Measurements from ENCODE around the gene PLD1.

PLD1 gene

DNA sequence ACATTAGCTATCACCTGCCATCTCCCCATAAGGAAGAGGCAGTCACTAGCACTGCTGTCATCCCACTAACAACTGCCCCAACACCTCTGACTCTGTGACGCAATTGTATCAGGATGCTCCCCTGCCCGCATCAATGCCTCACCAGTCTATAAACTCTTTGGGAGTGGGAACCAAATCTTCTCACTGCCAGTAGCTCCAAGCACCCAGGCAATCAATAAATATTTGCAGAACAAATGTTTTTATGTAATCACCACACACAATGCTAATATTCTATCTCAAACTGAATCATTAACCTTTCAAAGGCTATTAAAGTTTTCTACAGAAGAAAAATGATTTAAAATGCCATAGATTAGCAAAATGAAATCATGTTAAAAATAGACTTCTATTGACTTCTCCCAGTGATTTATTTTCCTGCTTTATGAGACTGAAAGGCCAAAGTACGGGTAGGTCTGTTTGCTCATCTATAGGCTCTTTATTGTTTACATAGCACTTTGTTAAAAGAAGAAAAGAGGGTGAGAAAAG, 131.3 kb downstream of the PLD1 start:
- TF ChIP-seq, protein P1, sequence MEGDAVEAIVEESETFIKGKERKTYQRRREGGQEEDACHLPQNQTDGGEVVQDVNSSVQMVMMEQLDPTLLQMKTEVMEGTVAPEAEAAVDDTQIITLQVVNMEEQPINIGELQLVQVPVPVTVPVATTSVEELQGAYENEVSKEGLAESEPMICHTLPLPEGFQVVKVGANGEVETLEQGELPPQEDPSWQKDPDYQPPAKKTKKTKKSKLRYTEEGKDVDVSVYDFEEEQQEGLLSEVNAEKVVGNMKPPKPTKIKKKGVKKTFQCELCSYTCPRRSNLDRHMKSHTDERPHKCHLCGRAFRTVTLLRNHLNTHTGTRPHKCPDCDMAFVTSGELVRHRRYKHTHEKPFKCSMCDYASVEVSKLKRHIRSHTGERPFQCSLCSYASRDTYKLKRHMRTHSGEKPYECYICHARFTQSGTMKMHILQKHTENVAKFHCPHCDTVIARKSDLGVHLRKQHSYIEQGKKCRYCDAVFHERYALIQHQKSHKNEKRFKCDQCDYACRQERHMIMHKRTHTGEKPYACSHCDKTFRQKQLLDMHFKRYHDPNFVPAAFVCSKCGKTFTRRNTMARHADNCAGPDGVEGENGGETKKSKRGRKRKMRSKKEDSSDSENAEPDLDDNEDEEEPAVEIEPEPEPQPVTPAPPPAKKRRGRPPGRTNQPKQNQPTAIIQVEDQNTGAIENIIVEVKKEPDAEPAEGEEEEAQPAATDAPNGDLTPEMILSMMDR (IDR thresholded peaks at IDR 0.05; ENCODE audit: low read depth, low read length) = no peak
- Histone ChIP-seq H3K27ac (no peak overlapping the region), H3K4me3 (ENCODE audit: low read depth, low read length) (no peak overlapping the region), H3K9me3 (ENCODE audit: severe bottlenecking) (no peaks in the 10 kb centered on the region), H3K27me3 (ENCODE audit: insufficient read depth, low read depth, severe bottlenecking) (no peaks in the 10 kb centered on the region), H3K36me3 (no peaks in the 10 kb centered on the region)
- DNase-seq = no peak

DNA sequence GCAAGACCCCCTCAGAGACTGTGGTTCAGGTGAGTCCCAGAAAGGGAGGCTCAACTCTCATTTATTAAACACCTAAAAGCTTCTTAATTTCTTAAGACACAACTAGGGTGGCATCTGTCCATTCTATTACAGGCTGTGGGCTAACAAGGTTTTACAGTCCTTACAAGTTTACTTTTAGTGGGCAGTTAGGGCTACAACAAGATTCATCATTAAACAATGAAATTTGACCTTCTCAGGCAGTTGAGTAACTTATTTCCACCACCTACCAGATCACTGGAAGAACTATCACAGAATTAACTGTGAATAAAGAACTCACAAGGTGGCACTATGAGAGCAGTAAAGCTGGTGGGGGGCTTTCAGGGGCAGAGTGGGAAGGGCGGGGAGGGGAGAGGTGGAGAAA, 132.6 kb downstream of the PLD1 start:
- H3K9me3 ChIP-seq (ENCODE audit: severe bottlenecking) = no peaks in the 10 kb centered on the region
- DNase-seq = no peak
- H3K27me3 ChIP-seq (ENCODE audit: insufficient read depth, low read depth, severe bottlenecking) = no peaks in the 10 kb centered on the region
- H3K4me3 ChIP-seq (ENCODE audit: low read depth, low read length) = no peak overlapping the region
- H3K36me3 ChIP-seq = no peaks in the 10 kb centered on the region
- no peak overlapping the region for H3K27ac ChIP-seq
- TF ChIP-seq, protein P1 (IDR thresholded peaks at IDR 0.05; ENCODE audit: low read depth, low read length) = no peak

DNA sequence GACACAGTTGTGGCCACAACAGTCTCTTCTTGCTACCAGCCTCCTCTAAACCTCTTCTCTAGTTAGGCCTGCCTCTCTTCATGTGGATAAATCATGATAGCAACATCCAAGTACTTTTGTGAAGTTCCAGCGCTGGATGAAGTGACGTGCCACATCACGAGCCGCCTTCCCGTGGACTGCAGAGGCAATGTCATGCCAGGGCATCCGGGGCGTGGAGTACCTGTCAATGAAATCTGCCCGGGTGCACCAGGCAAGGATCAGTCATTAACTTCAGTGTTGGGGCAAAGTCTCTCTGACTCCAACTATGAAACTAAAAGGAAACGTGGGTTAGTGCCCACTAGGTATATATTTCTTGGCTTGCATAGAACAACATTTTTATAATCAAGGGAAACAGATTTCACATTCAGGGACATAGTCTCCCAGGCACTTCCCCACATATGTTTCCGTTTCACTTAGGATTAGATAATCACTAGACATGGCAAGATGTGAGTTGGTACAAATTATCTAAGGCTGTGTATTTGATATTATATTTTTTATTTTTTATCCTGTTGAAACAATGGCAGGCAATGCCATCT, 133.6 kb downstream of the PLD1 start:
- no peak for DNase-seq
- no peak overlapping the region for H3K4me3 ChIP-seq (ENCODE audit: low read depth, low read length)
- no peak overlapping the region for H3K27ac ChIP-seq
- TF ChIP-seq, protein P1 (IDR thresholded peaks at IDR 0.05; ENCODE audit: low read depth, low read length) = no peak
- H3K36me3 ChIP-seq = no peaks in the 10 kb centered on the region
- H3K9me3 ChIP-seq (ENCODE audit: severe bottlenecking) = no peaks in the 10 kb centered on the region
- H3K27me3 ChIP-seq (ENCODE audit: insufficient read depth, low read depth, severe bottlenecking) = no peaks in the 10 kb centered on the region

GRCh38 chr3:171673951-171674350, 136.3 kb downstream of the PLD1 start:
- Histone ChIP-seq H3K27me3 (ENCODE audit: insufficient read depth, low read depth, severe bottlenecking) (no peaks in the 10 kb centered on the region), H3K9me3 (ENCODE audit: severe bottlenecking) (no peaks in the 10 kb centered on the region), H3K36me3 (no peaks in the 10 kb centered on the region), H3K27ac (no peak overlapping the region), H3K4me3 (ENCODE audit: low read depth, low read length) (no peak overlapping the region)
- DNase-seq = no peak
- TF ChIP-seq, protein P1 (IDR thresholded peaks at IDR 0.05; ENCODE audit: low read depth, low read length) = no peak

DNA sequence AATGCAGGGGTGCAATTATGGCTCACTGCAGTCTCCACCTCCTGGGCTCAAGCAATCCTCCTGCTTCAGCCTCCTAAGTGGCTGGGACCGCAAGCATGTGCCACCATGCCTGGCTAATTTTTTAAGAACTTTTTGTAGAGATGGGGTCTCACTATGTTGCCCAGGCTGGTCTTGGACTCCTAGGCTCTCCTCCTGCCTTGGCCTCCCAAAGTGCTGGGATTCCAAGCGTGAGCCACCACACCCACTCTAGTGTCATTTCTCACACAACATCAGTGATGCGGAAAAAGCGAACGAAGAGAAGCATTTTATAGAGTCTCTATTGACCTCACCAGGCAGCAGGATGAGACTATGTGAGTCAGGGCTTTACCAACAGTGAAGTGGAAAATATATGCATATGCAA, 137.7 kb downstream of the PLD1 start:
- no peaks in the 10 kb centered on the region for H3K9me3 ChIP-seq (ENCODE audit: severe bottlenecking)
- DNase-seq = no peak
- no peak overlapping the region for H3K4me3 ChIP-seq (ENCODE audit: low read depth, low read length)
- H3K27ac ChIP-seq = no peak overlapping the region
- TF ChIP-seq, protein P1 (IDR thresholded peaks at IDR 0.05; ENCODE audit: low read depth, low read length) = no peak
- no peaks in the 10 kb centered on the region for H3K27me3 ChIP-seq (ENCODE audit: insufficient read depth, low read depth, severe bottlenecking)
- no peaks in the 10 kb centered on the region for H3K36me3 ChIP-seq

DNA sequence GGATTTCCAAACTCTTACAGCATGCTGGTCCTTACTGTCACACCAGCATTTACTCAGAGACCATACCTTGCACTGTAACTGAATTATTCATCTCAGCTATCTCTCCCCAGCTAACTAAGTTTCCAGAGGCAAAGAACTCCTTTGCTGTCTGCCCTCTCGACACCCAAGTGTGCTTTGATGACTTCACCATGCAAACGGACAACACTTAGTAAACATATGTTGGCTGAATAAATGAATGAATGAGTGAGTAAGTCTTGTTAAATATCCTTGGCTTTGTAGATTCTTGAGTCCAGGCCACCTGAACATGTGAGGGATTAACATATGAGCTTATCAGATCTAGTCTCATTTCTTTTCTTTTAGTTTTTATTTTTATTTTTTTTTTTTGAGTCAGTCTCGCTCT, 138.2 kb downstream of the PLD1 start:
- H3K27ac ChIP-seq = no peak overlapping the region
- no peaks in the 10 kb centered on the region for H3K9me3 ChIP-seq (ENCODE audit: severe bottlenecking)
- no peaks in the 10 kb centered on the region for H3K36me3 ChIP-seq
- no peak overlapping the region for H3K4me3 ChIP-seq (ENCODE audit: low read depth, low read length)
- H3K27me3 ChIP-seq (ENCODE audit: insufficient read depth, low read depth, severe bottlenecking) = no peaks in the 10 kb centered on the region
- TF ChIP-seq, protein P1 (IDR thresholded peaks at IDR 0.05; ENCODE audit: low read depth, low read length) = no peak
- DNase-seq = no peak

All from WERI-Rb-1 (cell line).